Occipital lobe (tissue), 2 donors: Measurements from ENCODE around the gene TECTB. TPM values are rescaled to one million over a fixed set of nuclear protein-coding genes. Genes with fewer than 3 reads are reported as not detected.

Experiments used
- DNase-seq: peaks from one replicate; lab custom pipeline; 2025; lab: John Stamatoyannopoulos, UW
- total RNA-seq: library from RNA; depleted of rRNA; stranded (reverse); fragments of >200 nt; gene quantifications from one replicate; pipeline ENCODE4 v1.2.3, GENCODE V29; 2014

Gene TECTB
- total RNA-seq, 1 donor from 2014 or later, result 0.16 TPM

- no peak for DNase-seq
Observed at GRCh38 chr10:112274831-112275230, 8.4 kb upstream of the TECTB start.

GRCh38 chr10:112275512-112276245 lies 7.5 kb upstream of the TECTB start:
- no peak for DNase-seq

GRCh38 chr10:112278871-112279270 lies 4.3 kb upstream of the TECTB start:
- DNase-seq, result no peak

GRCh38 chr10:112279433-112279832 lies 3.8 kb upstream of the TECTB start:
- no peak for DNase-seq

GRCh38 chr10:112280205-112280921 lies 2.8 kb upstream of the TECTB start:
- no peak for DNase-seq

GRCh38 chr10:112282086-112282485 lies 1.1 kb upstream of the TECTB start:
- DNase-seq, result no peak

- no peak for DNase-seq
Observed at GRCh38 chr10:112286837-112287818, 3.9 kb downstream of the TECTB start.

- DNase-seq, result no peak
Observed at GRCh38 chr10:112287844-112288243, 4.6 kb downstream of the TECTB start.

GRCh38 chr10:112288486-112288885 lies 5.3 kb downstream of the TECTB start:
- no peak for DNase-seq

GRCh38 chr10:112289373-112290053 lies 6.3 kb downstream of the TECTB start:
- DNase-seq, result no peak

- DNase-seq, result no peak
Observed at GRCh38 chr10:112290054-112290373, 6.8 kb downstream of the TECTB start.

- DNase-seq, result no peak
Observed at GRCh38 chr10:112294169-112294568, 11.0 kb downstream of the TECTB start.

- DNase-seq, result no peak
Observed at GRCh38 chr10:112295853-112296830, 12.9 kb downstream of the TECTB start.

GRCh38 chr10:112296908-112297331 lies 13.7 kb downstream of the TECTB start:
- no peak for DNase-seq

- DNase-seq, result no peak
Observed at GRCh38 chr10:112298581-112298980, 15.4 kb downstream of the TECTB start.

- no peak for DNase-seq
Observed at GRCh38 chr10:112299456-112299855, 16.3 kb downstream of the TECTB start.

GRCh38 chr10:112302335-112302734 lies 19.1 kb downstream of the TECTB start:
- no peak for DNase-seq

GRCh38 chr10:112303528-112303927 lies 20.3 kb downstream of the TECTB start:
- DNase-seq, result no peak

GRCh38 chr10:112304267-112304859 lies 21.2 kb downstream of the TECTB start:
- DNase-seq, result no peak
